Ishikawa (cell line): ENCODE results near the gene CNTN4.

Source experiments
- CEBPB ChIP-seq: IDR thresholded peaks from 2 replicates; pipeline ENCODE4 v1.6.1; 2012
- CREB1 ChIP-seq: IDR thresholded peaks from 2 replicates; pipeline ENCODE4 v1.6.1; 2012; ENCODE audit warnings: low read depth
- EGR1 ChIP-seq: IDR thresholded peaks from 2 replicates; pipeline ENCODE4 v1.6.1; 2012
- EP300 ChIP-seq: IDR thresholded peaks from 2 replicates; pipeline ENCODE4 v1.6.1; 2012; ENCODE audit warnings: borderline replicate concordance
- FOXM1 ChIP-seq: IDR thresholded peaks from 2 replicates; pipeline ENCODE4 v1.6.1; 2012; ENCODE audit warnings: low read depth, borderline replicate concordance
- NFIC ChIP-seq: IDR thresholded peaks from 2 replicates; pipeline ENCODE4 v1.6.1; 2012
- RAD21 ChIP-seq: IDR thresholded peaks from 2 replicates; pipeline ENCODE4 v1.6.1; 2012; ENCODE audit warnings: low read depth
- TAF1 ChIP-seq: IDR thresholded peaks from 2 replicates; pipeline ENCODE4 v1.6.1; 2012; ENCODE audit warnings: low read depth, mild to moderate bottlenecking
- TCF12 ChIP-seq: IDR thresholded peaks from 2 replicates; pipeline ENCODE4 v1.6.1; 2012; ENCODE audit warnings: low read depth
- TEAD4 ChIP-seq: IDR thresholded peaks from 2 replicates; pipeline ENCODE4 v1.6.1; 2012
- YY1 ChIP-seq: IDR thresholded peaks from 2 replicates; pipeline ENCODE4 v1.6.1; 2012; ENCODE audit warnings: low read depth
- ZBTB7A ChIP-seq: IDR thresholded peaks from 2 replicates; pipeline ENCODE4 v1.6.1; 2012; ENCODE audit warnings: low read depth
- TF ChIP-seq, protein P1 (sequence below): IDR thresholded peaks from 2 replicates; pipeline ENCODE4 v1.6.1; 2012; ENCODE audit warnings: low read depth, mild to moderate bottlenecking
- TF ChIP-seq, protein P2 (sequence below): IDR thresholded peaks from 2 replicates; pipeline ENCODE4 v1.6.1; 2012
- TF ChIP-seq, protein P3 (sequence below): IDR thresholded peaks from 2 replicates; pipeline ENCODE4 v1.6.1; 2012

The CNTN4 gene

DNA sequence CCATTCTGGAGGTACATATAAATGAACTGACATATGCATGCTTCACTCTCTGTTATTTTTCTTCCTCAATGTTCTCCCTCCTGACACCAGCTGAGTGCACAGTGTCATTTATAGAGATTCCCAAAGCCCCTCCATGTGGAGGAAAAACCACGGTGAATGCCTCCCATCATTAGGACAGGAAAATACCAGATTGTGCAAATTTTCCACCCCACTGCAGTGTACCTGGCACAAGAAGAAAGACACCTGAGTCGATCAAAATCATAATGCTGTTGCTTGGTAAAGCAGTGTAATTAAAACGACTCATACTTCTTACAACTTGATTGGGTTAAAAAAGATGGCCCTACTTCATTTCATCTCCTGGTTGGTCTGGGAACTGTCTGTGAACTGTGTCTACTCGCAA, 720.9 kb downstream of the CNTN4 start:
- TF ChIP-seq, protein P1, sequence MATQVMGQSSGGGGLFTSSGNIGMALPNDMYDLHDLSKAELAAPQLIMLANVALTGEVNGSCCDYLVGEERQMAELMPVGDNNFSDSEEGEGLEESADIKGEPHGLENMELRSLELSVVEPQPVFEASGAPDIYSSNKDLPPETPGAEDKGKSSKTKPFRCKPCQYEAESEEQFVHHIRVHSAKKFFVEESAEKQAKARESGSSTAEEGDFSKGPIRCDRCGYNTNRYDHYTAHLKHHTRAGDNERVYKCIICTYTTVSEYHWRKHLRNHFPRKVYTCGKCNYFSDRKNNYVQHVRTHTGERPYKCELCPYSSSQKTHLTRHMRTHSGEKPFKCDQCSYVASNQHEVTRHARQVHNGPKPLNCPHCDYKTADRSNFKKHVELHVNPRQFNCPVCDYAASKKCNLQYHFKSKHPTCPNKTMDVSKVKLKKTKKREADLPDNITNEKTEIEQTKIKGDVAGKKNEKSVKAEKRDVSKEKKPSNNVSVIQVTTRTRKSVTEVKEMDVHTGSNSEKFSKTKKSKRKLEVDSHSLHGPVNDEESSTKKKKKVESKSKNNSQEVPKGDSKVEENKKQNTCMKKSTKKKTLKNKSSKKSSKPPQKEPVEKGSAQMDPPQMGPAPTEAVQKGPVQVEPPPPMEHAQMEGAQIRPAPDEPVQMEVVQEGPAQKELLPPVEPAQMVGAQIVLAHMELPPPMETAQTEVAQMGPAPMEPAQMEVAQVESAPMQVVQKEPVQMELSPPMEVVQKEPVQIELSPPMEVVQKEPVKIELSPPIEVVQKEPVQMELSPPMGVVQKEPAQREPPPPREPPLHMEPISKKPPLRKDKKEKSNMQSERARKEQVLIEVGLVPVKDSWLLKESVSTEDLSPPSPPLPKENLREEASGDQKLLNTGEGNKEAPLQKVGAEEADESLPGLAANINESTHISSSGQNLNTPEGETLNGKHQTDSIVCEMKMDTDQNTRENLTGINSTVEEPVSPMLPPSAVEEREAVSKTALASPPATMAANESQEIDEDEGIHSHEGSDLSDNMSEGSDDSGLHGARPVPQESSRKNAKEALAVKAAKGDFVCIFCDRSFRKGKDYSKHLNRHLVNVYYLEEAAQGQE = no peak
- no peak for TF ChIP-seq EP300
- TF ChIP-seq NFIC = no peak
- no peak for TF ChIP-seq ZBTB7A
- TF ChIP-seq, protein P2, sequence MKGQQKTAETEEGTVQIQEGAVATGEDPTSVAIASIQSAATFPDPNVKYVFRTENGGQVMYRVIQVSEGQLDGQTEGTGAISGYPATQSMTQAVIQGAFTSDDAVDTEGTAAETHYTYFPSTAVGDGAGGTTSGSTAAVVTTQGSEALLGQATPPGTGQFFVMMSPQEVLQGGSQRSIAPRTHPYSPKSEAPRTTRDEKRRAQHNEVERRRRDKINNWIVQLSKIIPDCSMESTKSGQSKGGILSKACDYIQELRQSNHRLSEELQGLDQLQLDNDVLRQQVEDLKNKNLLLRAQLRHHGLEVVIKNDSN = no peak
- TF ChIP-seq CREB1 = no peak
- TF ChIP-seq, protein P3, sequence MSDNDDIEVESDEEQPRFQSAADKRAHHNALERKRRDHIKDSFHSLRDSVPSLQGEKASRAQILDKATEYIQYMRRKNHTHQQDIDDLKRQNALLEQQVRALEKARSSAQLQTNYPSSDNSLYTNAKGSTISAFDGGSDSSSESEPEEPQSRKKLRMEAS = no peak
- no peak for TF ChIP-seq TEAD4

DNA sequence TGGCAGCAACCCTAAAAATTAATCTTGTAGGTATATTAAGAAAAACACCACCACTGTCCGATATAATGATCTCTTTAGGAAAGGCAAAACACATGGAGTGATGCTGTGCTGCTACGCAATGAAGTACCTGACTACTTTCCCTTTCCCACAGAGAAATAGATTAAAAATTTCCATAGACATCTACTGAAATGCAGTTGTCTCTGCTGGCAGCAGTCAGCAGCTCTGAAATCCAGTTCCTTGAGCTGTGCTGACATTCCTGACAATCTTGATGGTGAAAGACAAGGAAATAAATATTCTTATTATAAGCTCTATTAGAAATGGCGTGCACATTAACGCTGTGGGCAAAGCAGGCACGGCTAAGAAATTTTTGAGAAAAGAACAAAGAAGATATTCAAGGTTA, 723.9 kb downstream of the CNTN4 start:
- no peak for TF ChIP-seq EP300
- TF ChIP-seq, protein P2 = no peak

DNA sequence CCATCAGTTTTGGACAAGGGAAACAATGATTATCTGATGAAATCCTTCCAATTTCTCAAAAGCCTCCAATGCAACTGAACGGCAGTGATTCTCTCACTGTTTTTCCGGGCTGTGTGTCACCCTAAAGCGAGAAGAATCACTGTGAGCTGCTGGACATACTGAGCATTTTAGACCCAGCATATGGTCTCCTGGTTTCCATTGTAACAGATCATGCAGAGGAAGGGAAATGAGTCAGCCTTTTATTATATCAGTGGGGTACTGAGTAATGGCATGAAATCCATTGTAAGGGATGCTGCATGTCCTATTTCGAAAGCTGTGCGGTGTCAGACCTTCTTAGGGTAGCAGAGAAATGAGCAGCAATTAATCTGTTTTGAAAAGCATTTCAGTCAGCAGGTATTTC, 724.4 kb downstream of the CNTN4 start:
- TF ChIP-seq TCF12 (no peak), RAD21 (no peak), TEAD4 (no peak), EP300 (no peak), ZBTB7A (no peak), TAF1 (no peak), NFIC (no peak), EGR1 (no peak), FOXM1 (no peak)
- TF ChIP-seq, protein P2 = no peak

DNA sequence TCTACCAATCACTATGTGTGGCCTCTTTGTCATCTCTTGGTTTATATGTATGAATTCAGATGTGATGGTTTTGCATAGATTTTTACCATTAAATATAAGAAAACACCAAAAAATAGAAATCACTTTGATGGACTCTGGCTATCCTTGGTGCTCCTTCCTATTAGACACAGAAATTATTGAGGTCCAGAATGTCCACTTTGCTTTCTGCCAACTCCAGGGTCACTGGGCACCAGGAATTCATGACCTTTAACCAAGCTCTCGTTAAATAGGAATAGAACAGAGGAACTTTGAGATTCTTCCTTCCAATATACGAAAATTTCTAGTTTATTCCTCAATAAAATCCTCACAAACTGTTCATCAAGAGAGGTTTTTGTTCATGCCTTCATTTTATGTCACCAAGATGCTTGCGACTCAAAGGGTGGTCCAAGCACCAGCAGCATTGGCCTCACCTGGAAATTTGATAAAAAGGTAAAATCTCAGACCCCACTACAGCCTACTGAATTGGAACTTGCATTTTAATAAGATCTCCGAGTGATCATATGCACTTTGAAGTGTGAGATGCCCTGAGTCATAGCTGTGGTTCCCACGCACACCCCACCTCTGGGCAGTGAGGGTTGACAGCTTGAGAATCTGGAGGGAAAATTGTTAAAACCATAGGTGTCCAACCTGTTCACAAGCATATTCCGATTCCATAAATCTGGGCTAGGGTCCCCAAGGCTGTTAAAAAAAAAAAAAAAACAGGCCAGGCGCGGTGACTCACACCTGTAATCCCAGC, 725.0 kb downstream of the CNTN4 start:
- TF ChIP-seq, protein P1 = no peak
- no peak for TF ChIP-seq YY1
- no peak for TF ChIP-seq EP300
- TF ChIP-seq TEAD4 = no peak
- TF ChIP-seq FOXM1 = no peak
- TF ChIP-seq EGR1 = no peak
- no peak for TF ChIP-seq ZBTB7A
- no peak for TF ChIP-seq CREB1
- TF ChIP-seq, protein P2 = no peak
- no peak for TF ChIP-seq RAD21

DNA sequence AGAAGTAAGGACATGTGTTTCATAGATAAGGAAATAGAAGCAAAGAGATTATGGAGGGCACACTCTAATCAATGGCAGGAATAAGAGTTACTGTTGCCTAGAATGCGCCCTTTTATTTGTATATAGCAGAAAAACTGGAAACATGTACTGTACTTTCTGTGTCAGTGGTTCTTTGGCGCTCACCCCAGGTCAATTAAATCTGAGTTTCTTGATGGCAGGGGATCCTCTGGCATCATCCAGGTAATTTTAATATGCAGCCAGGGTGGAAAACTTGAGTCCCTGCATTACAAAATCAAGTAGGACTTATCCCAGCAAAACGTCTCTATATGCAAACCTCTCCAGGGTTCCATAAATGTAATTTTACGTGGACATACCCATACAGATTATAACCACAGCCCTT, 727.4 kb downstream of the CNTN4 start:
- no peak for TF ChIP-seq NFIC
- TF ChIP-seq RAD21 = no peak
- TF ChIP-seq YY1 = no peak
- TF ChIP-seq, protein P3 = no peak
- TF ChIP-seq, protein P2 = no peak
- TF ChIP-seq TEAD4 = no peak
- TF ChIP-seq CREB1 = no peak
- TF ChIP-seq TCF12 = no peak
- no peak for TF ChIP-seq EGR1
- TF ChIP-seq ZBTB7A = no peak
- no peak for TF ChIP-seq CEBPB
- TF ChIP-seq EP300 = no peak
- TF ChIP-seq, protein P1 = no peak
- TF ChIP-seq FOXM1 = no peak
